GM12892 (cell line): Measurements from ENCODE around the gene NUBPL.

Experiments used
- POLR2A ChIP-seq: IDR thresholded peaks from 2 replicates; pipeline ENCODE4 v1.6.1; 2011; ENCODE audit warnings: low read depth, low read length, control low read depth
- POLR2AphosphoS5 ChIP-seq: IDR thresholded peaks from 2 replicates; pipeline ENCODE4 v1.6.1; 2011; ENCODE audit warnings: low read depth, low read length, control low read depth
- TAF1 ChIP-seq: IDR thresholded peaks from 2 replicates; pipeline ENCODE4 v1.6.1; 2011; ENCODE audit warnings: low read depth, mild to moderate bottlenecking, control low read depth, low read length, borderline replicate concordance

- TF ChIP-seq POLR2A (no peak), POLR2AphosphoS5 (no peak), TAF1 (no peak)
These were observed 157.4 kb downstream of the NUBPL start for GRCh38 chr14:31718585-31718984.
